GM21619 (cell line): ENCODE data around the gene VAPB.
"Not testable (repeated sequence)": the region's sequence is repeated elsewhere in the genome, so short reads cannot be mapped to it uniquely, and the experiment has no call there.

ENCODE experiments used
- ATAC-seq: cut with Tn5 transposase; IDR thresholded peaks from one replicate; pipeline ENCODE4 v1.9.1; 2021; ENCODE audit not compliant: unreplicated experiment

Gene VAPB

GRCh38 chr20:58388882-58389323 lies at the start of gene VAPB:
VAPB (plus strand) TSS chr20:58389229; CDS start chr20:58389460, 231 bp downstream.
- peak; percentile 95 for ATAC-seq

- ATAC-seq: no peak
These were observed 49.3 kb upstream of the VAPB start for GRCh38 chr20:58339741-58340140.

GRCh38 chr20:58340151-58340550 lies 48.9 kb upstream of the VAPB start:
- ATAC-seq: no peak

GRCh38 chr20:58340853-58341252 lies 48.2 kb upstream of the VAPB start:
- no peak for ATAC-seq

- no peak for ATAC-seq
These were observed 46.7 kb upstream of the VAPB start for GRCh38 chr20:58342104-58342945.

- no peak for ATAC-seq
These were observed 44.3 kb upstream of the VAPB start for GRCh38 chr20:58344741-58345140.

- ATAC-seq: no peak
These were observed 39.5 kb upstream of the VAPB start for GRCh38 chr20:58349570-58349969.

GRCh38 chr20:58352468-58352867 lies 36.6 kb upstream of the VAPB start:
- ATAC-seq: no peak

- no peak for ATAC-seq
These were observed 29.6 kb upstream of the VAPB start for GRCh38 chr20:58359441-58359840.

- no peak for ATAC-seq
These were observed 28.1 kb upstream of the VAPB start for GRCh38 chr20:58360936-58361335.

GRCh38 chr20:58361481-58362205 lies 27.4 kb upstream of the VAPB start:
- ATAC-seq: no peak

- ATAC-seq: no peak
These were observed 26.9 kb upstream of the VAPB start for GRCh38 chr20:58362206-58362516.

- ATAC-seq: no peak
These were observed 26.1 kb upstream of the VAPB start for GRCh38 chr20:58362970-58363369.

- no peak for ATAC-seq
These were observed 22.2 kb upstream of the VAPB start for GRCh38 chr20:58366866-58367265.

GRCh38 chr20:58372806-58373205 lies 16.2 kb upstream of the VAPB start:
- no peak for ATAC-seq

- not testable (repeated sequence) for ATAC-seq
These were observed 15.7 kb upstream of the VAPB start for GRCh38 chr20:58373296-58373695.

GRCh38 chr20:58374027-58374850 lies 14.8 kb upstream of the VAPB start:
- no peak for ATAC-seq

GRCh38 chr20:58374906-58375758 lies 13.9 kb upstream of the VAPB start:
- ATAC-seq: no peak

GRCh38 chr20:58375759-58376352 lies 13.2 kb upstream of the VAPB start:
- no peak for ATAC-seq

GRCh38 chr20:58377017-58377416 lies 12.0 kb upstream of the VAPB start:
- no peak for ATAC-seq
